VCaP (cell line): ENCODE data around the gene ZNF774.

ENCODE experiments used
- H3K27ac ChIP-seq: fragments of 450-650 bp; 2 replicates; pipeline ENCODE4 v1.5.1; 2017
- TF ChIP-seq, protein P1 (sequence below): fragments of 450-650 bp; conservative IDR thresholded peaks from 2 replicates; pipeline ENCODE4 v1.5.1; 2017; ENCODE audit warnings: mild to moderate bottlenecking, moderate library complexity

ZNF774 gene

DNA sequence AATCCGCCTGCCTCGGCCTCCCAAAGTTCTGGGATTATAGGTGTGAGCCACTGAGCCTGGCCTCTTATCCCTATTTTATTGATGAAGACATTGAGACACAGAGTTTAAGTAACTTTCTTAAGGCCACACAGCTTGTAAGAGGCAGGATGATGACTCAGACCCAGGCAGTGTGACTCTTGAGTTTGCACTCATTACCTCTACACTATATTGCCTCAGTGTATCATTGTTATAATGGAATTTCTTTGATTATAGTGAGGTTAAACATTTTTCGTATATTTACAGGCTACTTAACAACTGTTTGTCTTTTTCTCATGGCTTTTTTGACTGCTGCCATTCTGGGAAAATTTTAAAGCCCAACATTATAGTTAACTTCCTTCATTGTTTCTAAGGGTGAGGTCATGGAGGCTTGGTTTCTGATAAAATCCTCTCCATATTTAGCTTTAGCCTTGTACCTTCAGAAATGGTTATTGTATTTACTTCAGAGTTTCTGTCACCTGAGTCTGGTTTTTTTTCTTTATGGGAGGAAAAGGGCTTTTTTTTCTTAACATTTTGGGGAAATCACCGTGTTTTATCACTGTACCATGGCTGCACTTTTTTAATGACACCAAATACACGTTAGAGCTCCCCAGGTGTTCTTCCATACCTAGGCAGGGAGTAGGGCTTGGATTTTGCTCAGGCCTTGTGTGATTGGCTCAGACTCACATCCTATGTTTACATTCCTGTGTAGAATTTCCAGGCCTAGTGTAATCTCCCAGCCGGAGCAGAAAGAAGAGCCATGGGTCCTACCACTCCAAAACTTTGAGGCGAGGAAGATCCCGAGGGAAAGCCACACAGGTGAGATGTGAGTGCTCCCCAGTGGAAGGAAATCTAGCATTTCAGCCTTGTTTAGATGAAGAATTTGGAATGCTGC is 6.3 kb downstream of the ZNF774 start:
- TF ChIP-seq, protein P1, sequence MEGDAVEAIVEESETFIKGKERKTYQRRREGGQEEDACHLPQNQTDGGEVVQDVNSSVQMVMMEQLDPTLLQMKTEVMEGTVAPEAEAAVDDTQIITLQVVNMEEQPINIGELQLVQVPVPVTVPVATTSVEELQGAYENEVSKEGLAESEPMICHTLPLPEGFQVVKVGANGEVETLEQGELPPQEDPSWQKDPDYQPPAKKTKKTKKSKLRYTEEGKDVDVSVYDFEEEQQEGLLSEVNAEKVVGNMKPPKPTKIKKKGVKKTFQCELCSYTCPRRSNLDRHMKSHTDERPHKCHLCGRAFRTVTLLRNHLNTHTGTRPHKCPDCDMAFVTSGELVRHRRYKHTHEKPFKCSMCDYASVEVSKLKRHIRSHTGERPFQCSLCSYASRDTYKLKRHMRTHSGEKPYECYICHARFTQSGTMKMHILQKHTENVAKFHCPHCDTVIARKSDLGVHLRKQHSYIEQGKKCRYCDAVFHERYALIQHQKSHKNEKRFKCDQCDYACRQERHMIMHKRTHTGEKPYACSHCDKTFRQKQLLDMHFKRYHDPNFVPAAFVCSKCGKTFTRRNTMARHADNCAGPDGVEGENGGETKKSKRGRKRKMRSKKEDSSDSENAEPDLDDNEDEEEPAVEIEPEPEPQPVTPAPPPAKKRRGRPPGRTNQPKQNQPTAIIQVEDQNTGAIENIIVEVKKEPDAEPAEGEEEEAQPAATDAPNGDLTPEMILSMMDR = no peak

DNA sequence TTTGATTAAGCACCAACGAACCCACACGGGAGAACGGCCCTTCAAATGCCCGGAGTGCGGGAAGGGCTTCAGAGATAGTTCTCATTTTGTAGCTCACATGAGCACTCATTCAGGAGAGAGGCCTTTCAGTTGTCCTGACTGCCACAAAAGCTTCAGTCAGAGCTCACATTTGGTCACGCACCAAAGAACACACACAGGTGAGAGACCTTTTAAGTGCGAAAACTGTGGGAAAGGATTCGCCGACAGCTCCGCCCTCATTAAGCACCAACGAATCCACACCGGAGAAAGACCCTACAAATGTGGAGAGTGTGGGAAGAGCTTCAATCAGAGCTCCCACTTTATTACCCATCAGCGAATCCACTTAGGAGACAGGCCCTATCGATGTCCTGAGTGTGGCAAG is 8.7 kb downstream of the ZNF774 start:
- H3K27ac ChIP-seq = no peak overlapping the region
- TF ChIP-seq, protein P1 = no peak

More for the DNA sequence above, 6.3 kb downstream of the ZNF774 start:
- H3K27ac ChIP-seq = no peak overlapping the region

DNA sequence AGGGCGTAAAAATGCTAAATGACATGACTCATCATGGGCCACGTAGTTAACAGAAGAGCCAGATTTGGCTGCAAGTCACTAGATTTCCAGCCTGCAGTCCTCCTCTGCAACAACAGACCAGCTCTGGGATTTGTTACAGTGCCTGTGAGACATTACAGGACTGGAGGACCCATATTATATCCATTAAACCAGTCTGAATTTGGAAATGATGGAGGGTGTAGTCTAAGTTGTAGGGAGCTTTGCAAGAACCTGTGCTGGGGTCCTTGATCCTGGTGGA is 10.8 kb downstream of the ZNF774 start:
- TF ChIP-seq, protein P1 = no peak
- no peak overlapping the region for H3K27ac ChIP-seq

DNA sequence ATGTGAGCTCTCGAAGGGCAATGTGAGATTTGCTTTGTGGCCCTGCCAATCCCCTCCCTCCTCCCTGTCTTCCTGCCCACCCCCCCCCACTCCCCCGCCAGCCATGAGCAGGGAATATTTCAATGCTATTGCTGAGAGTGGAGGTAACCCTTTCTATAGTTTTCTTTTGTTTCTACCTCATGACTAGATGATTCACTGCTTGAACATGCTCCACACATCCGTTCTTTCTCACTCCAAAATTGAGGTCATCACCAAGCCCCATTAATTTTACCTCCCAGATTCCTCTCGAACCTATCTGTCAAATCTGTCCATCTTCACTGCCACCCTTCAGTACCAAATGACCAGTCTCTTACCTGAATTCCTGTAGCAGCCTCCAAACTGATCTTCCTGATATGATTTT is 12.2 kb downstream of the ZNF774 start:
- no peak overlapping the region for H3K27ac ChIP-seq
- TF ChIP-seq, protein P1 = no peak

DNA sequence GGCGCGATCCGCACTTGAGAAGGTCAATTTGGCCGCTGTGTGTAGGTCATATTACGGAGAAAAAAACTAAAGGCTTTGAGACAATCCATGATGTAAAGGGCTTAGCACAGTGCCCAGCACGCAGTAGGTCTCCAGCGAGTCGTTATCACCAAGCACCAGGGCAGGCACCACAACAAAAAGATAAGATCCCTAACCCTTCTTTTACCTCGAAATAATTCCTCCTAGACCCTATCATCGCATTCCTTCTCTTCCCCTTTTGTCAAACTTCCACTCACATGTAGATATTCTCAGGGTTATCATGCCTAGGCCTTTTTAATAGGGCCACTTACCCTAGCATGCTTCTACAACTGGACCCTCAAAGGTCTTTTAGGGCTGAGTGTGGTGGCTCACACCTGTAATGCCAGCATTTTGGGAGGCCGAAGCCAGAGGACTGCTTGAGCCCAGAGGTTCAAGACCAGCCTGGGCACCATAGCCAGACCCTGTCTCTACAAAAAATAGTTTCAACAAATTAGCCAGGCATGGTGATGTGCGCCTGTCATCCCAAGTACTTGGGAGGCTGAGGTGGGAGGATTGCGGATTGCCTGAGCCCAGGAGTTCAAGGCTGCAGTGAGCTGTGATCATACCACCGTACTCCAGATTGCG is 13.5 kb downstream of the ZNF774 start:
- H3K27ac ChIP-seq = no peak overlapping the region
- TF ChIP-seq, protein P1 = no peak

DNA sequence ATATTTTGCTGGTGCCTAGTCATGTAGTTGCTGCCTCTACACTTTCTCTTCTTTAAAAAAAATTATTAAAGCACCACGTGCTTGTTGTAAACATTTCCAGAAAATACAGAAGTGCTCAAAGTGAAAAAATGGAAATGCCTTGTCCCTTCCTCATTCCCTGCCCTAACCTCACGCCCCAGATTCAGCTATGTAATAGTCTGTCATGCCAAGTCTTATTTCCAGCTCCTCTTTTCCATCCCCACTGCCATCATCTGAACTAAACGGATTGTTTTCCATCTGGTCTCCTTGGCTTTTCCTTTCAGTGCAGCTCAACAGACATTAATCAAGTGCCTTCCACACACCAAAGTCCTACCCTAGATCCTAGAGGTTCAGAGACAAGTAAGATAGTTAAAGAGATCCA is 15.5 kb downstream of the ZNF774 start:
- no peak overlapping the region for H3K27ac ChIP-seq
- TF ChIP-seq, protein P1 = no peak

DNA sequence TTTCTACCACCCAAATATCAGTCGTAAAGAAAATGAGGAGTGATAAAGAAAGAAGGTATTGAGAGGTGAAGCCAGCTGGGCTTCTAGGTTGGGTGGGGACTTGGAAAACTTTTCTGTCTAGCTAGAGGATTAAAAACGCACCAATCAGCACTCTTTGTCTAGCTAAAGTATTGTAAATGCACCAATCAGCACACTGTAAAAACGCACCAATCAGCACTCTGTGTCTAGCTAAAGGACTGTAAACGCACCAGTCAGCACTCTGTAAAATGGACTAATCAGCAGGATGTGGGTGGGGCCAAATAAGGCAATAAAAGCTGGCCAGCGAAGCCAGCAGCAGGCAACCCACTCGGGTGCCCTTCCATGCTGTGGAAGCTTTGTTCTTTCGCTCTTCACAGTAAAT is 23.0 kb downstream of the ZNF774 start:
- no peak overlapping the region for H3K27ac ChIP-seq
- TF ChIP-seq, protein P1 = no peak
